ENCODE data around the gene STX1B.
"Not testable (repeated sequence)": the region's sequence is repeated elsewhere in the genome, so short reads cannot be mapped to it uniquely, and the experiment has no call there.

The STX1B gene

GRCh38 chr16:31010585-31011325 lies at the start of gene STX1B:
STX1B (minus strand) TSS chr16:31010638; CDS start chr16:31010396, 242 bp downstream.
- DNase-seq = peak in 1 of 2 donors; percentile 36

- DNase-seq = no peak
These were observed 45.2 kb upstream of the STX1B start for GRCh38 chr16:31055613-31056012.

DNA sequence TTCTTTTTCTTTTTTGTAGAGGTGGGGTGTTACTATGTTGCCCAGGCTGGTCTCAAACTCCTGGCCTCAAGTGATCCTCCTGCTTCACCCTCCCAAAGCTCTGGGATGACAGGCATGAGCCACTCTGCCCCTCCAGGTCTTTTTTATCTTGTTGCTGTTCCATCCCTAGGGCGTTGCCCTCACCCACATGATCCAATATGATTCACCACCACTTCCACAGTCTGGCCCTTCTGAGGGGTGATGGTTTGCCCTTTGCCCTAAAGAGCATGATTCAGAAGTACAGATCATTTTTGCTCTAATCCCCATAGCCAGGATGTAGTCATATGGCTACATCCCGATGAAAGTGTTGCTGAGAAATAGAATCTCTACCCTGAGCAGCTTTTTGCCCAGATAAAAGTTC lies 41.7 kb upstream of the STX1B start:
- no peak for DNase-seq

GRCh38 chr16:31050280-31051030 lies 40.0 kb upstream of the STX1B start:
- DNase-seq = no peak

- no peak for DNase-seq
These were observed 33.6 kb upstream of the STX1B start for GRCh38 chr16:31043898-31044481.

DNA sequence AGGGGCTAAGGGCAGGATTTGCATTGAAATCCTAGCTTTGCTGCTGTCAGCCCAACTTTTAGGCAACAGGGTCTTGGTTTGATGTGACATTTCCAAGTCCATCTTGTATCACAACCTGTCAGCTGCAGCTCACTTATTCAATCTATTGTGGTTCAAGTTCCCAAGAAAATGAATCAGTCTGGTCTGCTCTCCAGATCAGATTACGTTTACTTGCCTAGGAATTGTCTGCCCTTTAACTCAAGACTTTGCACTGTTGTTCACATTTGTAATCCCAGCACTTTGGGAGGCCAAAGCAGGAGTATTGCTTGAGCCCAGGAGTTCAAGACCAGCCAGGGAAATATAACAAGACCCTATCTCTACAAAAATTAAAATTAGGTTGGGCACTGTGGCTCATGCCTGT lies 32.9 kb upstream of the STX1B start:
- DNase-seq = no peak

GRCh38 chr16:31042866-31043265 lies 32.4 kb upstream of the STX1B start:
- DNase-seq = no peak

DNA sequence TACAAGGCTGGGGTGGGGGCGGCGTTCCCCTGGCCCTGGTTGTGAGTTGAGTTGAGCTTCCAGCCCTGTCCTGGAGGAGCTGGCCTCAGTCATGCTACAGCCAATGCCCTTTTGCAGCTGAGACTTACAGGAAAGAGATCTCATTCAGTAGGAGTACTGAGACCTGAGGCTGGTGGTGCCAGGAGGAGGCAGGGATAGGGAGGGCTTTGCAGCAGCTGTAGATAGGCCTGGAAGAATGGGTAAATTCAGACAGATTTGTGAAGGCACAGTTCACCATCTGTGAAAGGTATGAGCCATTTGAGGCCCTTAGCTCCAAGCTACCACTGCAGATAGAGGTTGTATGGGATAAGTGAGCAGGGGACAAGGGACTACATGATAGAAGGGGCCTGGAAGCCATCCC lies 28.6 kb upstream of the STX1B start:
- DNase-seq = no peak

DNA sequence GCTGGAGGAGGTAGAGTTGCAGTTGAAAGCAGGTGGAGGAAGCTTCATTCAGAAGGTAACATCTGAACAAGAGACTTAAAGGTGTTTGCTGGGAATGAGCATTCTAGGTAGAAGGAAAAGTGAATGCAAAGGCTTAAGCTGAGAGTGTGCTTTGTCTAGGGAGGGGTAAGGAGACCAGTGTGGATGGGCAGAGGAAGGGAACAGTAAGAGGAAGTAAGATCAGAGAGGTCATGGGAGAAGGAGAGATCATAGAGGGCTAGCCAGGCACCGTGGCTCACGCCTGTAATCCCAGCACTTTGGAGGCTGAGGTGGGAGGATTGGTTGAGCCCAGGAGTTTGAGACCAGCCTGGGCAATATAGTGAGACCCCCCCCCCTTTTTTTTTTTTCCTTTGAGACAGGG lies 26.3 kb upstream of the STX1B start:
- DNase-seq = no peak

DNA sequence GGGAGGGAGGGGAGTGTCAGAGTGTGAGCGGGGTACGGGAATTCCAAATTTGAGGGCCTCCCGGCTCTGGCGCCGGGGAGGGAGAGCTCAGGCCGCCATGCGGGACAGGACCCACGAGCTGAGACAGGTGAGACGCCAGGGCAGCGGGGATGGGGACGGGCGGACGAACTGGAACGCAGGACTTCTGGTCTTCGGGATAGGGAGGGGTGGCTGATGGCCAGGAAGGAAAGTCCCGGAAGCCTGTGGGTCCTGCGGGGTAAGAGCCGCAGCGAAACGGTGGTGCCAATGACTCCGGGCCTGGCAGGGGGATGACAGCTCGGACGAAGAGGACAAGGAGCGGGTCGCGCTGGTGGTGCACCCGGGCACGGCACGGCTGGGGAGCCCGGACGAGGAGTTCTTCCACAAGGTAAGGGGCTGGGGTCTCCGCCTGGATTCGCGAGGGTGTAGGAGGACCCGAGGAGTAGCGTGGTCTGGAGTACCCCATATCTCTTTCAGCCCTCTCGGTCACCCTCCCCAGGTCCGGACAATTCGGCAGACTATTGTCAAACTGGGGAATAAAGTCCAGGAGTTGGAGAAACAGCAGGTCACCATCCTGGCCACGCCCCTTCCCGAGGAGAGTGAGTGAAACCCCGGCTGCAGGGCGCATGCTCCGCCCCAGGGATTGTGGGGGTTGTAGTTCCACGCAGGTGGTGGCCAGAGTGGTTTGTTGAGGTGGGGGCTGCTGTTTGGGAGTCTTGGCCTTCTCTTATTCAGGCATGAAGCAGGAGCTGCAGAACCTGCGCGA lies 23.5 kb upstream of the STX1B start:
- peak; percentile 81 to 82 for DNase-seq

DNA sequence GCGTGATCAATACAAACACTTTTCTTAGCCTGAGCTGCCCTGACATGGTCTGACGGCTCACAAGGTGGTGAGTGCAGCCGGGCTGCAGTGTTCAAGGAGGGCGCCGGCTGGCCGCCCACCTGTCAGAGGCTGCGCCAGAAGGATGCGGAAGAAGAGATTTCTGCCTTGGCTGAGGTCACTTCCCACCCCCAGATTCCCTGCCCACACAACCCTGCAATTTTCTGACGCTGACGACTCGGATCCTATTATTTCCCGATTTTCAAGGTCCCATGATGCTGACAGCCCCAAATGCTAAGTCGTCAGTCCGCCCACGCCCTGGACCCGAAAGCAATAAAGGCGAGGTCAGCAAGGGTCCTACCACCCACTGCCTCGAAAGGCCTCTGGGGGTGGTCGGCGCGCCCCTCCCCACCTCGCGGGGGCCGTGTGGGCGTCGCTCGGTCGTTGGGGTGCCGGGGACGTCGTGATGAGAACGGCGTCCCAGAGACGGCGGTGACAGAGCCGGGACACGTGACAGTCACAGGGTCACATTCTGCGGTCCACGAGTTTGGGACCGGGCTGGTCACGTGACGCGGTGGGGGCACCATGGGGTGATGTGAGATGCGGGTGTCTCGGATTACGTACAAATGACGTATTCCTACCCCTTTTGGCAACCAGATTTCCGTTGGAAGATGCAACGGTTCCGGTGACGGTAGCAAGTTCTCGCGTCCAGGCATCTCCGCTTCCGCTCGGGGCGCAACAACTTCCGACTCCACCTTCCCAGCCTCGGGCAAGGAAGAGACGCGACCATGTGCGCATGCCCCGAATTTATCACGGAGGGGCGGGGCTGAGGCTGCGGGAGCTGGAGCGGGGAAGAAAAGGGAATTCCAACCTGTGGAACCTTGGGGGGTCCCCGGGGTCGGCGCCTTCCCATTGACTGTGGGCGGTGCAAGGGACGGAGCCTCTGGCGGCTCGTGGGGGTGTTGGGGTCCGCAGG lies 22.6 kb upstream of the STX1B start, which contains the start of gene STX4:
STX4 (plus strand) TSS at position 823 of the 973 bp plus-strand sequence. CDS start 248 bp downstream, outside the sequence.
- peak; percentile 94 to 98 for DNase-seq

- DNase-seq = no peak
These were observed 20.8 kb upstream of the STX1B start for GRCh38 chr16:31031276-31031675.

DNA sequence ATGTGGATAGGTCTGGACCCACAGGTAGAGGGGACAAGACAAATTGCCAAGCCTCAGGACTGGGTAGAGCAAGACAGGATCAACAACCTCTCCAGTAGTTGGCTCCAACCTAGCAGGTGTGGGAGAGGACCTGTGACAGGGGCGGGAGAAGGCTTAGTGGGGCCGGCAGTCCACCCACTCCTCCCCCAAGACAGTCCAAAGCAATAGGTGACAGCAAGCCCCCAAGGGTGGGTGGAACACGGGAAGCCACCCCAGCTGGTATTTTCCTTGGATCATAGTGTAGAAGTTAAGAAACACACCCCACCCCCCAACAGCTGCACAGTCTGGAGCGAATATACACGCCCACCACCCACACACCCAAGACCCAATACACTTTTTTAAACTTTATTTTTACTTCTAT lies 18.8 kb upstream of the STX1B start:
- no peak for DNase-seq

GRCh38 chr16:31025339-31025738 lies 14.9 kb upstream of the STX1B start:
- no peak for DNase-seq

DNA sequence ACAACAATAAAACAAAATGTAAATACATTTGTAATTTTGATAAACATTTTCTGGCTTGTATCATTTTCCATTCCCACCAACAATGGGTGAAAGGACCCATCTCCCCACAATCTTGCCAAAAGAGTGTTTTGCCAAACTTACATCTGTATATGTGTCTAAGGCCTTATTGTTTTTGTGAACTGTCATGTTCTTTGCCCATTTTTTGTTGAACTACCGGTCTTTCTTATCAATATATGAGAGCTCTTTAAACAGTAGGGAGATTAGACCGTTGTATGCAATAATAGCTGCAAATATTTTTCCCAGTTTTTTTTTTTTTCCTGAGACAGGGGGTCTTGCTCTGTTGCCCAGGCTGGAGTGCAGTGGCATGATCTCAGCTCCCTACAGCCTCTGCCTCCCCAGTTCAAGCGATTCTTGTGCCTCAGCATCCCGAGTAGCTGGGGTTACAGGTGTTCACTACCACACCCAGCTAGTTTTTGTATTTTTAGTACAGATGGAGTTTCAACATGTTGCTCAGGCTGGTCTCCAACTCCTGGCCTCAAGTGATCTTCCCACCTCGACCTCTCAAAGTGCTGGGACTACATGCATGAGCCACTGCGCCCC lies 13.3 kb upstream of the STX1B start:
- no peak for DNase-seq

GRCh38 chr16:31023252-31023602 lies 12.8 kb upstream of the STX1B start:
- no peak for DNase-seq

DNA sequence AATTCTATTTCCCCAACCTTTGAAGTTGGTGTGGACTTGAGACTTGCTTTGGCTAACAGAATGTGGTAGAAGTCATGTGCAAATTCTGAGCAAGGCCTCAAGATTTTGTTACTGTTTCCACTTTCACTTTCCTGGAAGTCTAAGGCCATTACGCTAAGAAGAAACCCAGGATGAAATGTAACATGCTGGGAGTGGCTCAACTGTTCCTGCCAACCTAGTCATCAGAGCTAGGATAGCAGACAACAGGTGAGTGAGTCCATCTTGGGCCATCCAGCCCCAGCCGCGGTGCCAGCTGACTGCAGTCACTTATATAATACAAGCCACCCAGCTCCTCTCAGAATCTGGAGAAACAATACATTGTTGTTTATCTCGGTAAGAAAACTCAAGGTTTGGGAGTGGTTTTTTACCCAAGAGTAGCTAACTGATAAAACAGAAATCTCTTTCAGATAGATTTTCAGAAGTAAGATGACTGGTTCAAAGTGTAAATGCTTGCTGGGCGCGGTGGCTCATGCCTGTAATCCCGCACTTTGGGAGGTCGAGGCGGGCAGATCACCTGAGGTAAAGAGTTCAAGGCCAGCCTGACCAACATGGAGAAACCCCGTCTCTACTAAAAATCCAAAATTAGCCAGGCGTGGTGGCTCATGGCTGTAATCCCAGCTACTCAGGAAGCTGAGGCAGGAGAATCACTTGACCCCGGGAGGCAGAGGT lies 12.3 kb upstream of the STX1B start:
- DNase-seq = no peak

- no peak for DNase-seq
These were observed 10.1 kb upstream of the STX1B start for GRCh38 chr16:31020536-31020935.

- DNase-seq = not testable (repeated sequence)
These were observed 7.3 kb upstream of the STX1B start for GRCh38 chr16:31017756-31018155.

- DNase-seq = no peak
These were observed 5.6 kb upstream of the STX1B start for GRCh38 chr16:31016018-31016417.

DNA sequence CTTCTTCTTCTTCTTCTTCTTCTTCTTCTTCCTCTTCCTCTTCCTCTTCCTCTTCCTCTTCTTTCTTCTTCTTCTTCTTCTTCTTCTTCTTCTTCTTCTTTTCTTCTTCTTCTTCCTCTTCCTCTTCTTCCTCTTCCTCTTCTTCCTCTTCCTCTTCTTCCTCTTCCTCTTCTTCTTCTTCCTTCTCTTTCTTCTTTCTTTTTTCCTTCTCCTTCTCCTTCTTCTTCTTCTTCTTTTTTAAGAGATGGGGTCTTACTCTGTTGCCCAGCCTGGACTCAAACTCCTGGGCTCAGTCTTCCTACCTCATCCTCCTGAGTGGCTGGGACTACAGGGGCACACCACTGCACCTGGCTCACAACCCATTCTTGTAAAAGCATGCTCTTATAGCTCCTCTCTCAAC lies 2.9 kb upstream of the STX1B start:
- not testable (repeated sequence) for DNase-seq
